SK-N-MC (cell line): Measurements from ENCODE around the gene SH3PXD2A.

Source experiments
- EZH2 ChIP-seq: fragments of 200-600 bp; sonication (generic); IDR thresholded peaks from one replicate; pipeline ENCODE4 v1.6.1; 2017; ENCODE audit warnings: antibody characterized with exemption
- POLR2AphosphoS5 ChIP-seq: IDR thresholded peaks from 2 replicates; pipeline ENCODE4 v1.6.1; 2012; ENCODE audit warnings: mild to moderate bottlenecking, low read depth, low read length, borderline replicate concordance

DNA sequence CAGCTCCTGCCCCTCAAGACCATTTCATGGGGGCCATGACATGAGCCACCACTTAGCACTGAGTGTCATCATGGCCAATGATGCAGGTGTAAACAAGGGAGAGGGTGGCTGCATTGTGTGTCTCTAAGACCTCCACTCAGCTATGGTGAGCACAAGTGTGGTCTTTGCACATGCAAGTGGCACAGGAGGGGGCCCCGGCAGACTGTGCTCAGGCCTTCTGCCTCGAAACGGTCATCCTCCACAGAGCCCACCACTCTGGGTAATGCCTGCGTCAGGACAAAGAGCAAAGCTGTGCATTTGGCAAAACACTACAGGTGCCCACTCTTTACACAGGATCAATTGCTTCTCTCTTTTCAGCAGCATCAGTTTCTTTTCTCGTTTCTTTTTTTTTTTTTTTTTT lies 125.5 kb downstream of the SH3PXD2A start:
- no peak for TF ChIP-seq POLR2AphosphoS5
- no peak for TF ChIP-seq EZH2
